OCI-LY1 (cell line): ENCODE results near the gene LRFN2.

Source experiments
- CTCF ChIP-seq: fragments of 200-600 bp; sonication (generic), shearing (Covaris generic); IDR thresholded peaks from 2 replicates; pipeline ENCODE4 v1.5.1; 2017; ENCODE audit warnings: mild to moderate bottlenecking, antibody characterized with exemption, low read length, moderate library complexity, mixed read lengths
- EZH2 ChIP-seq: fragments of 200-600 bp; sonication (generic), shearing (Covaris generic); IDR thresholded peaks from 2 replicates; pipeline ENCODE4 v1.8.0; 2017; ENCODE audit warnings: borderline replicate concordance, mixed run types, mild to moderate bottlenecking, antibody characterized with exemption, low read length, moderate library complexity, mixed read lengths

GRCh38 chr6:40485300-40485699, 101.9 kb downstream of the LRFN2 start:
- TF ChIP-seq CTCF (no peak), EZH2 (no peak)
